ENCODE measurements around the gene TXNIP.

Gene TXNIP

GRCh38 chr1:145983960-145984830 lies 12.2 kb downstream of the TXNIP start:
- Mint-ChIP-seq H3K4me3 (no peak overlapping the region), H3K36me3 (ENCODE audit: low read depth) (no peaks in the 10 kb centered on the region), H3K4me1 (ENCODE audit: low read depth) (peaks cover 18% of the 10 kb centered on the region), H3K27me3 (no peaks in the 10 kb centered on the region), H3K9me3 (no peaks in the 10 kb centered on the region), H3K27ac (peak overlapping the region; percentile 73)

GRCh38 chr1:145983206-145983675 lies 13.1 kb downstream of the TXNIP start:
- no peaks in the 10 kb centered on the region for H3K9me3 Mint-ChIP-seq
- H3K27me3 Mint-ChIP-seq: no peaks in the 10 kb centered on the region
- H3K36me3 Mint-ChIP-seq (ENCODE audit: low read depth): no peaks in the 10 kb centered on the region
- H3K4me1 Mint-ChIP-seq (ENCODE audit: low read depth): peaks cover 9% of the 10 kb centered on the region
- H3K4me3 Mint-ChIP-seq: no peak overlapping the region
- no peak overlapping the region for H3K27ac Mint-ChIP-seq

GRCh38 chr1:145982010-145982723 lies 14.2 kb downstream of the TXNIP start:
- Mint-ChIP-seq H3K27ac (no peak overlapping the region), H3K27me3 (no peaks in the 10 kb centered on the region), H3K4me3 (no peak overlapping the region), H3K4me1 (ENCODE audit: low read depth) (no peaks in the 10 kb centered on the region), H3K9me3 (no peaks in the 10 kb centered on the region), H3K36me3 (ENCODE audit: low read depth) (no peaks in the 10 kb centered on the region)

GRCh38 chr1:145980457-145980994 lies 15.9 kb downstream of the TXNIP start:
- H3K36me3 Mint-ChIP-seq (ENCODE audit: low read depth): no peaks in the 10 kb centered on the region
- H3K27ac Mint-ChIP-seq: no peak overlapping the region
- no peak overlapping the region for H3K4me3 Mint-ChIP-seq

DNA sequence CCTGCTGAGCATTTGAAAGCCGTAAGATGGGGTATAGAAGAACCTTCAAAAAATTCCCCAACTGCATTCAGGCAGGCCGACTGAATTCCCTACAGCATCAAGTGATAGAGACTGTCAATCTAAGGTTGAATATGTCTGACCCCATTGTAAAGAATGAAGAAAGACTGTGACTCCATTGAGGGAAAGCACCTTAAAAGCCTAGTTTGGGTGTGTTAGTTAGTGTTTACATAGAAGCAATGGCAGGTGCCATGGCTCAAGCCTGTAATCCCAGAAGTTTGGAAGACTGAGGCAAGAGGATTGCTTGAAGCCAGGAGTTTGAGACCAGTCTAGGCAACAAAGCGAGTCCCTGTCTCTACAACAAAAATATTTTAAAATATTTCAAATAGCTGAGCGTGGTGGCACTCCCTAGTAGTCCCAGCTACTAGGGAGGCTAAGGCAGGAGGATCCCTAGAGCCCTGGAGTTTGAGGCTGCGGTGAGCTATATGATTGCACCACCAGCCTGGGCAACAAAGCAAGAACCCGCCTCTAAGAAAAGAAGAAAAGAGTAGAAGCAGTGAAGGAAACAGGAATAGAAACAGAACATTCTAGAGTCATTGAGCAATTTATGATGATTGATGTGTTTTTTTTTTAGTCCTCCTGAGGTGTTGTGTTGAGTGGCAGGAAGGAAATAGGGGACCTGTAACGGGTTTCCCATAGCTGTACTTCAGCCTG lies 16.5 kb downstream of the TXNIP start:
- Mint-ChIP-seq H3K4me3 (no peak overlapping the region), H3K9me3 (no peaks in the 10 kb centered on the region), H3K36me3 (ENCODE audit: low read depth) (no peaks in the 10 kb centered on the region), H3K4me1 (ENCODE audit: low read depth) (no peaks in the 10 kb centered on the region), H3K27ac (no peak overlapping the region), H3K27me3 (no peaks in the 10 kb centered on the region)

More at GRCh38 chr1:145980457-145980994, 15.9 kb downstream of the TXNIP start:
- no peaks in the 10 kb centered on the region for H3K9me3 Mint-ChIP-seq
- H3K27me3 Mint-ChIP-seq: no peaks in the 10 kb centered on the region
- no peaks in the 10 kb centered on the region for H3K4me1 Mint-ChIP-seq (ENCODE audit: low read depth)

DNA sequence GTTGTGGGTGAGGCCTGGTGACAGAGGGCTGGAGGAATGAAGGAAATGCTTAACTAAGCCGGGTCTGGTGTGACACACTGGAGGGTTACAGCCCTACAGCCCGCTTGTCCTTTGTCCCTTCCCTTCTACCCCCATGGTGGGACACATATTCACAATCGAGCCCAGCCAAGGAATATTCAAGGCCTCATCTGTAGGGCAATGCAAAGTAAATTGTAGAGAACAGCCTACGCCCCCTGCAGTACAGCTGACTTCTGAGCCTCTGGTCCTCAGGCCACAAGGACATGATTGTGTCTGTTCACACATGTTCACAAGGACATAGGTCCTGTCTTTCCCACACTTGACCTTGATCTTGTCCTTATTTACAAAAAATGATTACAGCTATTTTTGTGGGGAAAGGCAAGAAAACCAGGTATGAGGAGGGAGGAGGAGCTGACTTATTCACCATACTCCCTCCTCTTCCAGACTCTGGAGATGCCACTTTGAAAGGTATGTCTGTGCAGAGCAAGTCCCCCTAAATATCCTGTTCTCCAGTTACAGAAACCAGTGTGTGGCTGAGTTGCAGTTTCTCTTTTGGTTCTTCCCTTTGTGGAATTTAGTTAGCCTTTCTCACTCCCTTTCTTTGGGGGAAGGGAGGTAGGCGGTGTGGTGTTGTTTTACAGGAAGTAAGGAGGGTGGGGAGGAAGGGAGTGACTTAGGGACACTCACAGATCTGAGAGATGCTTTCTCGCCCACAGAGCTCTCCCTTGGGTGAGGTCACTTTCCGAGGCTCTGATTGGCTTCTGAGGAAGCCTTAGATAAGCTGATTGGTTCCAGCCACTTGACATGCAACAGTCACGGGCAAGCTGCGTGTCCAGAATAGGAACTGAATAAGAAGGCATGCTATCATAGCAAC lies 17.3 kb downstream of the TXNIP start:
- no peaks in the 10 kb centered on the region for H3K9me3 Mint-ChIP-seq
- H3K36me3 Mint-ChIP-seq (ENCODE audit: low read depth): no peaks in the 10 kb centered on the region
- peaks cover 6% of the 10 kb centered on the region for H3K4me1 Mint-ChIP-seq (ENCODE audit: low read depth)
- no peak overlapping the region for H3K27ac Mint-ChIP-seq
- H3K27me3 Mint-ChIP-seq: no peaks in the 10 kb centered on the region
- no peak overlapping the region for H3K4me3 Mint-ChIP-seq

DNA sequence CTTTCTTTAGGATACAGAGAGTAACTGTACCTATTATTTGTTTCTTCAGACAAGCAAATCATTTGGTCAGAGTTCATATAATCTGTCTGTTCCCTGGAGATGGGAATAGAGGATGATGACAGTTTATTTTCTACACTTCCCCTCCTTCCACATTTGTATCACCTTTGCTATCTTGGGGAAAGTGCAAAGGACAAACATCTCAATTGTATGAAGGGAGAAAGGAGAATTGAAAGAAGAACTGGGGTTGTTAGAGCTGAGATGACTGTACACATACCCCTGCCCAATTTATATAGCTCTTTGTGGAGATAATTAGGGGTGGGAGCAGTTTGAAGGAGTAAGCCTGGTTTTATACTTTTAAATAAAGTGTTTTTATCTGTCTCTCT lies 17.9 kb downstream of the TXNIP start:
- Mint-ChIP-seq H3K4me3 (no peak overlapping the region), H3K9me3 (no peaks in the 10 kb centered on the region), H3K4me1 (ENCODE audit: low read depth) (peaks cover 10% of the 10 kb centered on the region), H3K27ac (no peak overlapping the region), H3K36me3 (ENCODE audit: low read depth) (no peaks in the 10 kb centered on the region), H3K27me3 (no peaks in the 10 kb centered on the region)

DNA sequence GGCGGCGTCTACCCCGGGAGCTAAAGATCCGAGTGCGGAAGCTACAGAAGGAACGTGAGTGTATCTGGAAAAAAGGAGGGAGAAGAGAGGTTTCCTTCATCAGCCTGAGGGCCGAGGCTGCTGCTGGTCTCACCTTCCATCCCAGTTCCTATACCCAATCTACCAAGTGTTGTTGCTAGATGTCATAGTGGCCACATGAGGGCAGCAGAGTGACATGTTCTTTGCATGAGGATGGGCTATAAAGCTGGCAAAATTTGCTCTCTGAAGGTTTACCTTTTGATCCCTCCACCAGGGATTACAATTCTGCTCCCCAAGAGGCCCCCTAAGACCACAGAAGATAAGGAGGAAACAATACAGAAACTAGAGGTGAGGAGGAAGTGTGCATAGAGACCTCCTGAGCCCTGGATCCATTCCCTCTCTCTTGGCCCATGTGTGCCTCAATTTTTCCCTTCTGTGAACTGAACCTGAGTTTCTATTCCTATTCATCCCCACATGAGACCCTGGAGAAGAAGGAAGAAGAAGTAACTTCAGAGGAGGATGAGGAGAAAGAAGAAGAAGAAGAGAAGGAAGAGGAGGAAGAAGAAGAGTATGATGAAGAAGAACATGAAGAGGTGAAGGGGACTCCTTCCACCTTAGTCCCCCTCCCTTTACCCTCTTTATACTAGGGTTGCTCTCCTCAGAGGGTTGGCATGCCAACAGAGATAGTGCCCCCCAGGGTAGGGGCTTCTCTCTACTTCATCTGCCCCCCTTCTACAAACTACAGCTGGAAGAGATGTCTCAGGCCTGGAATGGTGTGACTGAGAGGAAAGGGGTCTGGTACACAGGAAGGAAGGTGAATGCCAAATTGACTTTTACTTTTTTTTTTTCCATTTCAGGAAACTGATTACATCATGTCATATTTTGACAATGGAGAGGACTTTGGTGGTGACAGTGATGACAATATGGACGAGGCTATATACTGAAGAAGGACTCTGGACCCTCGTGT lies 18.6 kb downstream of the TXNIP start:
- Mint-ChIP-seq H3K27me3 (no peaks in the 10 kb centered on the region), H3K4me1 (ENCODE audit: low read depth) (peaks cover 17% of the 10 kb centered on the region), H3K36me3 (ENCODE audit: low read depth) (peaks cover 4% of the 10 kb centered on the region), H3K27ac (no peak overlapping the region), H3K4me3 (no peak overlapping the region), H3K9me3 (no peaks in the 10 kb centered on the region)

DNA sequence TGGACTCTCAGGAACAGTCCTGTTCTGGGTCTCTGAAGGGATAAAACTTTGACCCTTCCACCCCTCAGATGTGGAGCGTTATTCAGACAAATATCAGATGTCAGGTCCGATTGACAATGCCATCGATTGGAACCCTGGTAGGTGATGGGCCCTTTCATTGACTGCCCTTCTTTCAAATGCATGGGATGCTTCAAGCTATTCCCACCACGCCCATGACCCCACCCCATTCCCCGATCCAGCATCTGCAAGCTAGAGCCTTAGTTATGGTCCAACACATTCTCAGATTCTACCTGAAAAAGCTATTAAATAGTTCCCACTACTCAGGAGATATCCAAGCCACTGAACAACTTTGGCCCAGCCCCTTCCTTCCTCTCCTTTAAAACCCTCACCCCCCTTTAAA lies 19.4 kb downstream of the TXNIP start:
- Mint-ChIP-seq H3K36me3 (ENCODE audit: low read depth) (peaks cover 4% of the 10 kb centered on the region), H3K9me3 (no peaks in the 10 kb centered on the region), H3K4me1 (ENCODE audit: low read depth) (peaks cover 19% of the 10 kb centered on the region), H3K4me3 (no peak overlapping the region), H3K27me3 (no peaks in the 10 kb centered on the region), H3K27ac (no peak overlapping the region)

- Mint-ChIP-seq H3K4me1 (ENCODE audit: low read depth) (peaks cover 19% of the 10 kb centered on the region), H3K36me3 (ENCODE audit: low read depth) (peaks cover 4% of the 10 kb centered on the region), H3K27ac (no peak overlapping the region), H3K9me3 (no peaks in the 10 kb centered on the region), H3K4me3 (no peak overlapping the region), H3K27me3 (no peaks in the 10 kb centered on the region)
Observed at GRCh38 chr1:145975216-145975615, 21.2 kb downstream of the TXNIP start.

DNA sequence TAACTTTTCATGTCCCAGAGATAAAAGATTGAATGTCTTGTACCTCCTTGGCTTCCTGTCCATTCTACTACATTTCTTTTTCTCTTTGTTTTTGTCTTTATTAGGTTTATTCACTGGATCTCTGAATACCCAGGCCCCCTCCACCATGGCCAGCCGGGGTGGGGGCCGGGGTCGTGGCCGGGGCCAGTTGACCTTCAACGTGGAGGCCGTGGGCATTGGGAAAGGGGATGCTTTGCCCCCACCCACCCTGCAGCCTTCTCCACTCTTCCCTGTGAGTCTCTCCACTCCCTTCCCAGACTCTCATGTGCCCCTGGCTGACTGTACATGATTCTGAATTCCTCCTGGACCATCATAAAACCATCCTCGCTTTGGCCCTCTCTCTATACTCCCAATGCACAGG lies 21.7 kb downstream of the TXNIP start:
- no peaks in the 10 kb centered on the region for H3K9me3 Mint-ChIP-seq
- no peak overlapping the region for H3K4me3 Mint-ChIP-seq
- peaks cover 22% of the 10 kb centered on the region for H3K4me1 Mint-ChIP-seq (ENCODE audit: low read depth)
- no peaks in the 10 kb centered on the region for H3K27me3 Mint-ChIP-seq
- H3K36me3 Mint-ChIP-seq (ENCODE audit: low read depth): peaks cover 4% of the 10 kb centered on the region
- H3K27ac Mint-ChIP-seq: no peak overlapping the region

DNA sequence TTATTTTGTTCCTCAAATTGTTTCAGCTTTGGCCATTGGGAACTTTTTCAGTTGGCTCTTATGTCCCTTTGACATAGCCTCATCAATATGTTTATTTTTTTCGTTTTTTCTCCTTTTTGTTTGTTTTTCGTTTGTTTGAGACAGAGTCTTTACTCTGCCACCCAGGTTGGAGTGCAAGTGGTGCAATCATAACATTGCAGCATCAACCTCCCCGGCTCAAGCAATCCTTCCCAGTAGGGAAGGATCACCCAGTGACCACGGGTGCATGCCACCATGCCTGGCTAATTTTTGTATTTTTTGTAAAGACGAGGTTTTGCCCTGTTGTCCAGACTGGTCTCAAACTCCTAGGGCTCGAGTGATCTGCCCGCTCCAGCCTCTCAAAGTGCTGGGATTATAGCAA lies 23.8 kb downstream of the TXNIP start:
- H3K4me1 Mint-ChIP-seq (ENCODE audit: low read depth): peaks cover 34% of the 10 kb centered on the region
- H3K4me3 Mint-ChIP-seq: no peak overlapping the region
- no peaks in the 10 kb centered on the region for H3K27me3 Mint-ChIP-seq
- H3K36me3 Mint-ChIP-seq (ENCODE audit: low read depth): peaks cover 11% of the 10 kb centered on the region
- no peak overlapping the region for H3K27ac Mint-ChIP-seq
- H3K9me3 Mint-ChIP-seq: no peaks in the 10 kb centered on the region

GRCh38 chr1:145967288-145967687 lies 29.1 kb downstream of the TXNIP start:
- H3K36me3 Mint-ChIP-seq (ENCODE audit: low read depth): peaks cover 12% of the 10 kb centered on the region
- H3K4me3 Mint-ChIP-seq: no peak overlapping the region
- peaks cover 38% of the 10 kb centered on the region for H3K4me1 Mint-ChIP-seq (ENCODE audit: low read depth)
- H3K27ac Mint-ChIP-seq: no peak overlapping the region
- no peaks in the 10 kb centered on the region for H3K9me3 Mint-ChIP-seq
- H3K27me3 Mint-ChIP-seq: no peaks in the 10 kb centered on the region

Data from stimulated activated naive CD8-positive, alpha-beta T cell treated with anti-CD3 and anti-CD28 coated beads, Interleukin-15, Interleukin-2, amounts not matched to agents 100 ng/mL and 50 ng/mL, for 24 hours (primary cell).